ENCODE data around the gene PPP2R2D. TPM values are rescaled to one million over a fixed set of nuclear protein-coding genes. Genes with fewer than 3 reads are reported as not detected.

PPP2R2D gene
- 28.7 to 33.2 TPM (median 30.0 TPM) in 3 replicates for total RNA-seq (2021)
- Bru-seq, nascent RNA, result percentile 81 among the genes with signal in this experiment
- long read RNA-seq, experiment 1, full-length matches to known transcripts, result 80 of 187 reads
- long read RNA-seq, experiment 1, partial matches to known transcripts, result 17 of 187 reads
- long read RNA-seq, experiment 1, other reads (novel, unspliced or antisense), result 90 of 187 reads
- long read RNA-seq, experiment 2, full-length matches to known transcripts, result 9 of 54 reads
- long read RNA-seq, experiment 2, partial matches to known transcripts, result 17 of 54 reads
- long read RNA-seq, experiment 2, other reads (novel, unspliced or antisense), result 28 of 54 reads
- long read RNA-seq, experiment 3, partial matches to known transcripts, result 2 of 3 reads
- long read RNA-seq, experiment 3, other reads (novel, unspliced or antisense), result 1 of 3 reads

DNA sequence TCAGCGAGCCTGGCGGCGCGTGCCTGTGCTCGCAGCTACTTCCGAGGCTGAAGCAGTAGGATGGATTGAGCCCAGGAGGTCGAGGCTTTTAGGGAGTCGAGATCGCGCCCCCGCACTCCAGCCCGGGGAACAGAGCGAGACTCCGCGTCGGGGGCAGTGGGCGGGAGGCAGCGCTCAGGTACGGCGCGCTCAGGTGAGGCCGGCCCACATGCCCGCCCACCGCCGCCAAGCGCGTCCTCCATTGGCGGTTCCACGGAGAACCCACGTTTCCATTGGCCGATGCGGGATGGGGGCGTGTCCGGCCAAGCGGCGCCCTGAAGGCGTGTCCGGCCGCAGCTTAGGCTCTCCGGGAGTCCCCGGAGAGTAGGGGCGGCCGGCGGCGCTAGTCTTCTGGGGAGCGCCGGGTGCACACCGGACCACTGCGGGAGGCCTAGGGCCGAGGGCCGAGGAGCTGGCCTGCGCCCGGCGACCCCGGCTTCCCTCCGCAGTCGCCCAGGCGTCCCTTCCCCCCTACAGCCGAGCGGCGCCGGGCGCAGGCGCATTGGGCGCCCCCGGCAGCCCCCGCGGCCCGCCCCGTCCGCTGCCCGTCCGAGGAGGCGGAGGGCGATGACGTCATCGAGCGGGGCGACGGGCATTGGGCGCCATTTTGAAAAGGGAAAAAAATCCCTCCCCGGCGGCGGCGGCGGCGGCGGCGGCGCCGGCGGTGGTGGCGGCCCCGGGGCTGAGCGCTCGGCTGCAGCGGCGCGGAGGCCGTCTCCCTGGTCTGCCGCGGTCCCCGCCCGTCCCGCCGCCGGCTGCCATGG lies at the start of gene PPP2R2D:
Gene PPP2R2D (plus strand): TSS at position 659 of the 803 bp plus-strand sequence. CDS start 141 bp downstream, at position 800.
- ChIA-PET POLR2A (interaction anchor here (0.7 to 1.5 kb wide), 2 partner anchors 15 to 43 kb away, joined by 3 to 4 read pairs; no protein-coding TSS in a partner anchor), CTCF (interaction anchor here (1.0 to 2.8 kb wide), 9 partner anchors 9 to 242 kb away, joined by 3 to 14 read pairs (median 7); no protein-coding TSS in a partner anchor)
- H3K9me3 Mint-ChIP-seq, result no peaks in the 10 kb centered on the region
- peaks cover 6% of the 10 kb centered on the region for H3K36me3 Mint-ChIP-seq
- peak; percentile 96 for ATAC-seq
- H3K4me1 Mint-ChIP-seq, result peaks cover 33% of the 10 kb centered on the region
- DNase-seq (ENCODE audit: low spot score), result peak; percentile 96
- peak within 1 kb of the TSS; percentile 88 for H3K27ac Mint-ChIP-seq
- H3K27me3 Mint-ChIP-seq (ENCODE audit: low read depth), result peaks cover 10% of the 10 kb centered on the region
- peak within 1 kb of the TSS; percentile 91 for H3K4me3 Mint-ChIP-seq
- TF ChIP-seq KAT7 (CRISPR knock-in tag; IDR thresholded peaks at IDR 0.05; ENCODE audit: borderline replicate concordance) (no peak), CREM (CRISPR knock-in tag; IDR thresholded peaks at IDR 0.05) (peak; percentile 92; the same call in 1 of the 2 replicates), IRF2 (CRISPR knock-in tag; IDR thresholded peaks at IDR 0.05; ENCODE audit: borderline replicate concordance, low read depth) (no peak), ZNF317 (CRISPR knock-in tag; IDR thresholded peaks at IDR 0.05; ENCODE audit: borderline replicate concordance, low read depth) (no peak), TEAD1 (CRISPR knock-in tag; IDR thresholded peaks at IDR 0.05) (0 out of 2 replicates have a peak, but pooled peaks have one; percentile 48), NFYB (CRISPR knock-in tag; conservative IDR thresholded peaks at IDR 0.05; ENCODE audit: low read depth) (peak; percentile 78), ZNF416 (CRISPR knock-in tag; IDR thresholded peaks at IDR 0.05) (0 out of 2 replicates have a peak, but pooled peaks have one; percentile 57), ZNF232 (CRISPR knock-in tag; IDR thresholded peaks at IDR 0.05) (peak; percentile 56; the same call in 1 of the 2 replicates), OVOL2 (CRISPR knock-in tag; IDR thresholded peaks at IDR 0.05; ENCODE audit: borderline replicate concordance) (0 out of 2 replicates have a peak, but pooled peaks have one; percentile 82), TP53 (CRISPR knock-in tag; IDR thresholded peaks at IDR 0.05) (peak; percentile 30; the same call in 1 of the 2 replicates), ETV6 (CRISPR knock-in tag; IDR thresholded peaks at IDR 0.05) (peak; percentile 85; the same call in 1 of the 2 replicates), GTF2I (CRISPR knock-in tag; conservative IDR thresholded peaks at IDR 0.05) (no peak), SOX15 (CRISPR knock-in tag; IDR thresholded peaks at IDR 0.05) (no peak), MXD4 (CRISPR knock-in tag; IDR thresholded peaks at IDR 0.05; ENCODE audit: borderline replicate concordance) (no peak), ZNF138 (CRISPR knock-in tag; conservative IDR thresholded peaks at IDR 0.05) (0 out of 2 replicates have a peak, but pooled peaks have one; percentile 4), EMX1 (CRISPR knock-in tag; IDR thresholded peaks at IDR 0.05) (no peak), FOXP1 (CRISPR knock-in tag; IDR thresholded peaks at IDR 0.05; ENCODE audit: borderline replicate concordance) (peak; percentile 52; the same call in 1 of the 2 replicates), SP1 (CRISPR knock-in tag; conservative IDR thresholded peaks at IDR 0.05) (peak; percentile 95)
- TF ChIP-seq, protein P1, sequence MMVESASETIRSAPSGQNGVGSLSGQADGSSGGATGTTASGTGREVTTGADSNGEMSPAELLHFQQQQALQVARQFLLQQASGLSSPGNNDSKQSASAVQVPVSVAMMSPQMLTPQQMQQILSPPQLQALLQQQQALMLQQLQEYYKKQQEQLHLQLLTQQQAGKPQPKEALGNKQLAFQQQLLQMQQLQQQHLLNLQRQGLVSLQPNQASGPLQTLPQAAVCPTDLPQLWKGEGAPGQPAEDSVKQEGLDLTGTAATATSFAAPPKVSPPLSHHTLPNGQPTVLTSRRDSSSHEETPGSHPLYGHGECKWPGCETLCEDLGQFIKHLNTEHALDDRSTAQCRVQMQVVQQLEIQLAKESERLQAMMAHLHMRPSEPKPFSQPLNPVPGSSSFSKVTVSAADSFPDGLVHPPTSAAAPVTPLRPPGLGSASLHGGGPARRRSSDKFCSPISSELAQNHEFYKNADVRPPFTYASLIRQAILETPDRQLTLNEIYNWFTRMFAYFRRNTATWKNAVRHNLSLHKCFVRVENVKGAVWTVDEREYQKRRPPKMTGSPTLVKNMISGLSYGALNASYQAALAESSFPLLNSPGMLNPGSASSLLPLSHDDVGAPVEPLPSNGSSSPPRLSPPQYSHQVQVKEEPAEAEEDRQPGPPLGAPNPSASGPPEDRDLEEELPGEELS (CRISPR knock-in tag; IDR thresholded peaks at IDR 0.05), result peak; percentile 68; the same call in 1 of the 2 replicates
- TF ChIP-seq, protein P2, sequence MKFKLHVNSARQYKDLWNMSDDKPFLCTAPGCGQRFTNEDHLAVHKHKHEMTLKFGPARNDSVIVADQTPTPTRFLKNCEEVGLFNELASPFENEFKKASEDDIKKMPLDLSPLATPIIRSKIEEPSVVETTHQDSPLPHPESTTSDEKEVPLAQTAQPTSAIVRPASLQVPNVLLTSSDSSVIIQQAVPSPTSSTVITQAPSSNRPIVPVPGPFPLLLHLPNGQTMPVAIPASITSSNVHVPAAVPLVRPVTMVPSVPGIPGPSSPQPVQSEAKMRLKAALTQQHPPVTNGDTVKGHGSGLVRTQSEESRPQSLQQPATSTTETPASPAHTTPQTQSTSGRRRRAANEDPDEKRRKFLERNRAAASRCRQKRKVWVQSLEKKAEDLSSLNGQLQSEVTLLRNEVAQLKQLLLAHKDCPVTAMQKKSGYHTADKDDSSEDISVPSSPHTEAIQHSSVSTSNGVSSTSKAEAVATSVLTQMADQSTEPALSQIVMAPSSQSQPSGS (CRISPR knock-in tag; IDR thresholded peaks at IDR 0.05; ENCODE audit: borderline replicate concordance, low read depth), result no peak
- TF ChIP-seq, protein P3, sequence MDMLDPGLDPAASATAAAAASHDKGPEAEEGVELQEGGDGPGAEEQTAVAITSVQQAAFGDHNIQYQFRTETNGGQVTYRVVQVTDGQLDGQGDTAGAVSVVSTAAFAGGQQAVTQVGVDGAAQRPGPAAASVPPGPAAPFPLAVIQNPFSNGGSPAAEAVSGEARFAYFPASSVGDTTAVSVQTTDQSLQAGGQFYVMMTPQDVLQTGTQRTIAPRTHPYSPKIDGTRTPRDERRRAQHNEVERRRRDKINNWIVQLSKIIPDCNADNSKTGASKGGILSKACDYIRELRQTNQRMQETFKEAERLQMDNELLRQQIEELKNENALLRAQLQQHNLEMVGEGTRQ (CRISPR knock-in tag; IDR thresholded peaks at IDR 0.05), result peak; percentile 53; the same call in 1 of the 2 replicates
- TF ChIP-seq, protein P4, sequence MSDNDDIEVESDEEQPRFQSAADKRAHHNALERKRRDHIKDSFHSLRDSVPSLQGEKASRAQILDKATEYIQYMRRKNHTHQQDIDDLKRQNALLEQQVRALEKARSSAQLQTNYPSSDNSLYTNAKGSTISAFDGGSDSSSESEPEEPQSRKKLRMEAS (CRISPR knock-in tag; IDR thresholded peaks at IDR 0.05), result peak; percentile 70; the same call in 1 of the 2 replicates
- TF ChIP-seq, protein P5, sequence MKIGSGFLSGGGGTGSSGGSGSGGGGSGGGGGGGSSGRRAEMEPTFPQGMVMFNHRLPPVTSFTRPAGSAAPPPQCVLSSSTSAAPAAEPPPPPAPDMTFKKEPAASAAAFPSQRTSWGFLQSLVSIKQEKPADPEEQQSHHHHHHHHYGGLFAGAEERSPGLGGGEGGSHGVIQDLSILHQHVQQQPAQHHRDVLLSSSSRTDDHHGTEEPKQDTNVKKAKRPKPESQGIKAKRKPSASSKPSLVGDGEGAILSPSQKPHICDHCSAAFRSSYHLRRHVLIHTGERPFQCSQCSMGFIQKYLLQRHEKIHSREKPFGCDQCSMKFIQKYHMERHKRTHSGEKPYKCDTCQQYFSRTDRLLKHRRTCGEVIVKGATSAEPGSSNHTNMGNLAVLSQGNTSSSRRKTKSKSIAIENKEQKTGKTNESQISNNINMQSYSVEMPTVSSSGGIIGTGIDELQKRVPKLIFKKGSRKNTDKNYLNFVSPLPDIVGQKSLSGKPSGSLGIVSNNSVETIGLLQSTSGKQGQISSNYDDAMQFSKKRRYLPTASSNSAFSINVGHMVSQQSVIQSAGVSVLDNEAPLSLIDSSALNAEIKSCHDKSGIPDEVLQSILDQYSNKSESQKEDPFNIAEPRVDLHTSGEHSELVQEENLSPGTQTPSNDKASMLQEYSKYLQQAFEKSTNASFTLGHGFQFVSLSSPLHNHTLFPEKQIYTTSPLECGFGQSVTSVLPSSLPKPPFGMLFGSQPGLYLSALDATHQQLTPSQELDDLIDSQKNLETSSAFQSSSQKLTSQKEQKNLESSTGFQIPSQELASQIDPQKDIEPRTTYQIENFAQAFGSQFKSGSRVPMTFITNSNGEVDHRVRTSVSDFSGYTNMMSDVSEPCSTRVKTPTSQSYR (CRISPR knock-in tag; IDR thresholded peaks at IDR 0.05), result 0 out of 2 replicates have a peak, but pooled peaks have one; percentile 11
- TF ChIP-seq, protein P6, sequence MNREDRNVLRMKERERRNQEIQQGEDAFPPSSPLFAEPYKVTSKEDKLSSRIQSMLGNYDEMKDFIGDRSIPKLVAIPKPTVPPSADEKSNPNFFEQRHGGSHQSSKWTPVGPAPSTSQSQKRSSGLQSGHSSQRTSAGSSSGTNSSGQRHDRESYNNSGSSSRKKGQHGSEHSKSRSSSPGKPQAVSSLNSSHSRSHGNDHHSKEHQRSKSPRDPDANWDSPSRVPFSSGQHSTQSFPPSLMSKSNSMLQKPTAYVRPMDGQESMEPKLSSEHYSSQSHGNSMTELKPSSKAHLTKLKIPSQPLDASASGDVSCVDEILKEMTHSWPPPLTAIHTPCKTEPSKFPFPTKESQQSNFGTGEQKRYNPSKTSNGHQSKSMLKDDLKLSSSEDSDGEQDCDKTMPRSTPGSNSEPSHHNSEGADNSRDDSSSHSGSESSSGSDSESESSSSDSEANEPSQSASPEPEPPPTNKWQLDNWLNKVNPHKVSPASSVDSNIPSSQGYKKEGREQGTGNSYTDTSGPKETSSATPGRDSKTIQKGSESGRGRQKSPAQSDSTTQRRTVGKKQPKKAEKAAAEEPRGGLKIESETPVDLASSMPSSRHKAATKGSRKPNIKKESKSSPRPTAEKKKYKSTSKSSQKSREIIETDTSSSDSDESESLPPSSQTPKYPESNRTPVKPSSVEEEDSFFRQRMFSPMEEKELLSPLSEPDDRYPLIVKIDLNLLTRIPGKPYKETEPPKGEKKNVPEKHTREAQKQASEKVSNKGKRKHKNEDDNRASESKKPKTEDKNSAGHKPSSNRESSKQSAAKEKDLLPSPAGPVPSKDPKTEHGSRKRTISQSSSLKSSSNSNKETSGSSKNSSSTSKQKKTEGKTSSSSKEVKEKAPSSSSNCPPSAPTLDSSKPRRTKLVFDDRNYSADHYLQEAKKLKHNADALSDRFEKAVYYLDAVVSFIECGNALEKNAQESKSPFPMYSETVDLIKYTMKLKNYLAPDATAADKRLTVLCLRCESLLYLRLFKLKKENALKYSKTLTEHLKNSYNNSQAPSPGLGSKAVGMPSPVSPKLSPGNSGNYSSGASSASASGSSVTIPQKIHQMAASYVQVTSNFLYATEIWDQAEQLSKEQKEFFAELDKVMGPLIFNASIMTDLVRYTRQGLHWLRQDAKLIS (CRISPR knock-in tag; IDR thresholded peaks at IDR 0.05; ENCODE audit: borderline replicate concordance), result 0 out of 2 replicates have a peak, but pooled peaks have one; percentile 14

All from WTC11 (cell line).